ENCODE results near the gene MKX.

DNA sequence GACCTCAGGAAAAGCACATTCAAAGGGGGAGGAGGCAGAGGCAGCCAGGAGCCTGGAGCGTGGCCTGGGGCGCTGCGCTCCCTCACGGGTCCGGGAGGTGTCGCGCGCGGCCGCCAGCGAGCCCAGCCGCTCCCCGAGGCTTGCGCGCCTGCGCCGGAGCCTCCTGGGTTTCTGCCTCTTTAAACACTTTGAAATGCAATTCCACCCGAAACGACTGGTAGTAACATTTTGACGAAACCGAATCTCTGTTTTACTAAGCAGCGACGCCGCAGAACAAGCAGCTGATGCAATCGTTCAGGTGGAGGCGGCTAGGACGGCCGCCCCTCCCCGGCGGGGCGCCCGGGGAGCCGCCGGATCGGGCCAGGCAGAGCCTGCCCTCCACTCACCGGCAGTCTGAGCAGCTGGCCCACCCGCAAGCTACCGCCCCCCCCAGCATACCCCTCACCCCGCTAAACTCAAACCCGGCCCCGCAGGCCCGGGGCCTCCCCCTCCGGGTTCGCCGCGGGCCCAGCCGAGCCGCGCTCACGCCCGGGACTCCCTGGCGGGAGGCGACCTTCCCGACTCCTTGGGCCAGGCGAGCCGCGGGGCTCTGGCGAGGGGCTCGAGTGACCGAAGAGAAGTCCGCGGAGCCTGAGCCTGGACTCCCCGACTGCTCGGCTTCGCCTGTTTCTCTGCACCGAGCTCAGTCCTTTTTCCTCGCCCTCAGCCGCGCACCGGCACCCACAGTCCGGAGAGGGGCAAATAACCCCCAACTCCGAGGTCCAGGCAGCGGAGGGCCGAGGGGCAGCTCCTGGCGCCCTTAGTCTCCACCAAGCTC lies 3.2 kb downstream of the MKX start:
- TF ChIP-seq EZH2 (optimal IDR thresholded peaks at IDR 0.05; ENCODE audit: low read depth, low read length) (no peak), EZH2phosphoT487 (IDR thresholded peaks at IDR 0.05; ENCODE audit: low read length) (no peak)
